HepG2 (cell line): ENCODE measurements around the gene CPA5. TPM values are rescaled to one million over a fixed set of nuclear protein-coding genes. Genes with fewer than 3 reads are reported as not detected.

Experiments
- ATAC-seq: fragments of 200-7000 bp; cut with Tn5 transposase; 3 replicates; pipeline ENCODE4 v1.9.1; 2020; ENCODE audit warnings: mild to moderate bottlenecking, moderate library complexity
- BruUV-seq: library from RNA; stranded (reverse); fragments of 400-500 nt; replicated peaks from 2 replicates; lab custom pipeline; 2021; lab: Mats Ljungman, UMichigan
- CTCF ChIA-PET: fragments of 300-600 bp; formaldehyde crosslinking; extraction: SDS; loops from one replicate; lab custom pipeline; 2021; ENCODE audit warnings: low total read pairs, inconsistent platforms, low intra/inter-chr PET ratio; lab: Yijun Ruan, JAX
- POLR2A ChIA-PET: fragments of 350-600 bp; sonication (Branson Sonifier 250); formaldehyde crosslinking; loops from one replicate; lab custom pipeline; 2020; ENCODE audit warnings: antibody characterized with exemption, inconsistent platforms; lab: Yijun Ruan, JAX
- DNase-seq: peaks from one replicate; pipeline ENCODE4 v3.0.0-alpha.2; 2015; ENCODE audit warnings: low spot score
- FAIRE-seq: peaks from 3 replicates; lab custom pipeline; 2011; peaks lifted over from hg19 to GRCh38; lab: Jason Lieb, UNC
- H2AFZ ChIP-seq: one replicate; pipeline ENCODE4 v1.6.1; 2011; ENCODE audit warnings: low read length, inconsistent platforms
- H3K27ac ChIP-seq: fragments of 300-600 bp; 3 replicates; pipeline ENCODE4 v1.8.0; 2011; ENCODE audit warnings: mixed run types, mild to moderate bottlenecking, mixed read lengths, low read length, inconsistent platforms; ENCODE audit not compliant: insufficient read depth; ENCODE audit errors: extremely low read length
- H3K27me3 ChIP-seq, 2 experiments: fragments of 200-600 bp in 1 of 2; 2 replicates in 1 of 2; 3 replicates in 1 of 2; pipeline versions ENCODE4 v1.6.0 to v1.8.0; 2011; ENCODE audit warnings: low read length in 2 of 2, mild to moderate bottlenecking in 2 of 2, moderate library complexity in 2 of 2, inconsistent platforms in 1 of 2; ENCODE audit not compliant: insufficient read depth in 2 of 2, control insufficient read depth in 1 of 2
- H3K36me3 ChIP-seq, 2 experiments: fragments of 200-600 bp in 1 of 2; replicated peaks in 1 of 2; 2 replicates in 1 of 2; 3 replicates in 1 of 2; pipeline versions ENCODE4 v1.5.1 to v1.8.0; 2011; ENCODE audit warnings: low read length in 2 of 2, inconsistent platforms in 1 of 2; ENCODE audit not compliant: insufficient read depth in 2 of 2, control insufficient read depth in 1 of 2
- H3K4me1 ChIP-seq: 2 replicates; pipeline ENCODE4 v1.5.1; 2012; ENCODE audit warnings: low read length, inconsistent platforms; ENCODE audit not compliant: insufficient read depth
- H3K4me2 ChIP-seq: 2 replicates; pipeline ENCODE4 v1.6.0; 2011; ENCODE audit warnings: low read depth, low read length, inconsistent platforms
- H3K4me3 ChIP-seq, 3 experiments: fragments of 200-600 bp in 1 of 3; sonication (generic), shearing (Covaris generic) in 1 of 3; replicated peaks in 1 of 3; 2 replicates each; pipeline ENCODE4 v1.5.1; 2011 to 2016; ENCODE audit warnings: low read length in 3 of 3, inconsistent platforms in 2 of 3, low read depth in 2 of 3, mild to moderate bottlenecking in 2 of 3, control low read depth in 1 of 3, mixed read lengths in 1 of 3; ENCODE audit not compliant: insufficient read depth in 1 of 3
- H3K79me2 ChIP-seq: one replicate; pipeline ENCODE4 v1.6.1; 2011; ENCODE audit warnings: low read length, inconsistent platforms; ENCODE audit not compliant: insufficient read depth
- H3K9ac ChIP-seq: 2 replicates; pipeline ENCODE4 v1.6.0; 2011; ENCODE audit warnings: mild to moderate bottlenecking, low read depth, low read length, inconsistent platforms; ENCODE audit not compliant: insufficient read depth
- H3K9me3 ChIP-seq: 2 replicates; pipeline ENCODE4 v1.5.1; 2012; ENCODE audit warnings: mild to moderate bottlenecking, low read length
- H4K20me1 ChIP-seq: 2 replicates; pipeline ENCODE4 v1.6.0; 2011; ENCODE audit warnings: inconsistent platforms, mild to moderate bottlenecking, low read length, moderate library complexity; ENCODE audit not compliant: insufficient read depth
- DPF2 ChIP-seq: sonication (generic); formaldehyde crosslinking; IDR thresholded peaks from 2 replicates; pipeline ENCODE4 v1.4.0; 2020; ENCODE audit warnings: mild to moderate bottlenecking, low read depth, missing genetic modification reagents, borderline replicate concordance
- HCFC1 ChIP-seq: fragments of 150-350 bp; IDR thresholded peaks from 2 replicates; pipeline ENCODE4 v1.6.1; 2014; ENCODE audit warnings: low read depth, low read length
- SAP130 ChIP-seq: IDR thresholded peaks from 2 replicates; pipeline ENCODE4 v1.6.1; 2016; ENCODE audit warnings: low read depth
- ZBTB38 ChIP-seq: sonication (generic); formaldehyde crosslinking; IDR thresholded peaks from 2 replicates; pipeline ENCODE4 v1.5.1; 2020; ENCODE audit warnings: mild to moderate bottlenecking, missing genetic modification reagents
- ZFP36 ChIP-seq: fragments of 150-350 bp; IDR thresholded peaks from 2 replicates; pipeline ENCODE4 v1.6.1; 2018; ENCODE audit warnings: borderline replicate concordance, low read length, low read depth; ENCODE audit not compliant: partially characterized antibody
- ZMAT3 ChIP-seq: sonication (generic); formaldehyde crosslinking; conservative IDR thresholded peaks from 2 replicates; pipeline ENCODE4 v1.7.0; 2021; ENCODE audit warnings: missing genetic modification reagents
- ZNF225 ChIP-seq: sonication (generic); formaldehyde crosslinking; IDR thresholded peaks from 2 replicates; pipeline ENCODE4 v1.4.0; 2020; ENCODE audit warnings: mild to moderate bottlenecking, missing genetic modification reagents
- ZNF337 ChIP-seq: sonication (generic); formaldehyde crosslinking; IDR thresholded peaks from 2 replicates; pipeline ENCODE4 v1.5.1; 2020; ENCODE audit warnings: missing genetic modification reagents, low read depth, mild to moderate bottlenecking, borderline replicate concordance
- ZNF788 ChIP-seq: sonication (generic); formaldehyde crosslinking; IDR thresholded peaks from 2 replicates; pipeline ENCODE4 v1.5.0; 2020; ENCODE audit warnings: mild to moderate bottlenecking, missing genetic modification reagents, borderline replicate concordance
- WGBS: methylation state at CpG from one replicate; pipeline ENCODE4 v1.1.6; 2017; ENCODE audit warnings: low lambda C conversion rate; 5-methylcytosine and 5-hydroxymethylcytosine counted together
- in situ Hi-C: cut with HindIII; loops from 2 replicates; pipeline ENCODE4 v1.10.0; 2017; ENCODE audit warnings: low pct_unique_long_range_greater_than_20kb; ENCODE audit not compliant: extremely low pct_ligation_motif_present
- intact Hi-C: fragments of 100-400 bp; cut with micrococcal nuclease; formaldehyde crosslinking; loops from one replicate; pipeline ENCODE4 v1.10.0; 2022; ENCODE audit not compliant: unreplicated experiment
- polyA plus RNA-seq, 8 experiments: library from polyadenylated mRNA; depleted of rRNA in 3 of 8; stranded (reverse) in 7 of 8; unstranded in 1 of 8; fragments of >200 nt; fragmentation: Illumina TruSeq in 4 of 8; extraction: Trizol in 4 of 8; gene quantifications; 2 replicates each; pipeline versions ENCODE4 v1.2.1 to v1.2.3, GENCODE V29; 2011 to 2016; ENCODE audit warnings: low read depth in 4 of 8, missing spikeins in 1 of 8, mixed read lengths in 1 of 8; ENCODE audit not compliant: insufficient read depth in 1 of 8
- total RNA-seq, 5 experiments: library from RNA; depleted of rRNA; stranded (reverse); fragments of >200 nt; fragmentation: Illumina TruSeq; extraction: Trizol; gene quantifications; 2 replicates each; pipeline ENCODE4 v1.2.3, GENCODE V29; 2016; ENCODE audit warnings: low read depth in 1 of 5
- TF ChIP-seq, protein P1 (sequence below): IDR thresholded peaks from 2 replicates; pipeline ENCODE4 v1.6.1; 2018; ENCODE audit warnings: missing genetic modification reagents, mild to moderate bottlenecking, missing compliant biosample characterization

Gene CPA5
- total and polyA plus RNA-seq, 2 of the 13 experiments (the other 11 are each of a cell fraction or from before 2014, with no cell fraction given): 0.48 TPM; not detected in 1

DNA sequence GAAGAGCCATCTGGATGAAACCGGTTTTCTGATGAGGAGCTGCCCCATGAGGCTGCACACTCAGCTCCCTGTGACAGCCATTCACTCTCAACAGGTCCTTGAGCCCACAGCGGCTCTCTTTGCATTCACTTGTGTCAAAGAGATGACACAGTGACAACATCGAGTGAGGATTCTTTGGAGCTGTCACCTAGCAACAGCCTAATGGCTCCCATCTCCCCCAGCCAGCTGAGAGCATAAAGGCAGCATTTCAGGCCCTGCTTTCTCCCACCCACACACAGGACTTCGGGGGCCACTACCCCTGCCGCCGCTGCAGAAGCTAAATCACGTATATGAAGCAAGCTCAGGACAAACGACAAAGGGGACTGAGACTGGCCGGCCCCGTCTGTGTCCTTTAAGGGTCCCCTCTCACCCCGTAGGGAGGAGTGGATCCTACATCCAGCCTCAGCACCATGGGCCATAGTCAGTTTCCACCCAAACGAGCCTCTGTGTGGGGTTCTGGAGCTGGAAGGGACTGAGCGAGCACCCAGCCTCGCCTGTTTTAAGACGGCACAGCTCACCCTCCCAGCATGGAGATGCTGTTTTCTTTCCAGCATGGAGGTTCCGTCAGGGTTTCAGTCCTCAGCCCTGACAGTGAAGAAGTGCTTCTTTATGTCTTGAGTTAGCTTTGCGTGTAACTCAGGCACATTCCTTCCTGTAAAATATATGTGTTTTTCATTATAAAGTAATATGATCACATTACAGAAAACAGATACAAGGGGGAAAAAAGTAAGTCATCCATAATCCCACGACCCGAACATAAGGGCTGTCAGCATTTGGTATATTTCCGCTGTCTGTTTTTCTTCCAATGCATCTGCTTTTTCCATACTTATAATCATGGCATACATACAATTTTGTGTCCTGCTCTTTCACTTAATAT is 46.7 kb upstream of the CPA5 start (continued):
- TF ChIP-seq ZNF225 (CRISPR knock-in tag) (no peak), ZFP36 (no peak)
- TF ChIP-seq, protein P1, sequence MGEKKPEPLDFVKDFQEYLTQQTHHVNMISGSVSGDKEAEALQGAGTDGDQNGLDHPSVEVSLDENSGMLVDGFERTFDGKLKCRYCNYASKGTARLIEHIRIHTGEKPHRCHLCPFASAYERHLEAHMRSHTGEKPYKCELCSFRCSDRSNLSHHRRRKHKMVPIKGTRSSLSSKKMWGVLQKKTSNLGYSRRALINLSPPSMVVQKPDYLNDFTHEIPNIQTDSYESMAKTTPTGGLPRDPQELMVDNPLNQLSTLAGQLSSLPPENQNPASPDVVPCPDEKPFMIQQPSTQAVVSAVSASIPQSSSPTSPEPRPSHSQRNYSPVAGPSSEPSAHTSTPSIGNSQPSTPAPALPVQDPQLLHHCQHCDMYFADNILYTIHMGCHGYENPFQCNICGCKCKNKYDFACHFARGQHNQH (CRISPR knock-in tag): no peak

DNA sequence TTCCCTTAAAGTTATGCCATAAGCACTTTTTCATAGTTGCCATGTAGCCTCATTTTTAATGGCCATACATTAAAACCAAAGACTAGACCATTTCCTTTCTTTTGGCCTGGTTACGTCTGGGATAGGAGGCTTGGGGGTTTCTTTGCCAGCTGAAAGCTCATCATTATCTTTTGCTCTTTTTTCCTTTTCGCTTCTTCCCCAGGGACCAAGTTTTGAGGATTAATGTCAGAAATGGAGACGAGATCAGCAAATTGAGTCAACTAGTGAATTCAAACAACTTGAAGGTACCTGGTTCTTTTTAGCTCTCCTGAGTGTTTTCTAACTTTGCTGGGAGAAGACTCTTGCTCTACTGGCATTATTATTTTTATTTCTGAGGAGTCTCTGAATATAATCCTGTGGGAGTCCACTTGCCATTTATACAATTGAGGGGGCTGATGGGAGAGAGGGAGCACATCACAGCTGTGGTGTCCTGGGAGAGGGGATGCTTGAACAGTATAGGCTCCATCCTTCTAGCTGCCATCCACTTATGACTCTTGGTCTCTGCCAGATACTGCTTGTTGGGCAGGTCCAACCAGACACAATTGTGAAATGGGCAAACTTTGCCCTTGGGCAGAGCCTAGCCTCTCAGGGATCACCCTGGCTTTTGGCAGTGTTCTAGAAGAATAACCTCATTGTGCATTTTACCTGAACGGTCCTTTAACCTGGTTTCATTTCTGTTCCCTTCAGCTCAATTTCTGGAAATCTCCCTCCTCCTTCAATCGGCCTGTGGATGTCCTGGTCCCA is 45.9 kb upstream of the CPA5 start:
- Histone ChIP-seq H2AFZ (no peak overlapping the region), H3K9me3 (no peaks in the 10 kb centered on the region), H3K36me3 (no peaks in the 10 kb centered on the region), H3K4me1 (no peaks in the 10 kb centered on the region), H3K4me3 (no peak overlapping the region), H3K27ac (no peak overlapping the region), H3K4me2 (no peak overlapping the region), H3K27me3 (peaks cover 1 to 20% of the 10 kb centered on the region in 2 experiments; a peak in 2 of 5 replicates), H3K9ac (no peak overlapping the region), H4K20me1 (no peaks in the 10 kb centered on the region), H3K79me2 (no peaks in the 10 kb centered on the region)
- no TSS peak for BruUV-seq
- POLR2A ChIA-PET: no interaction called here
- WGBS: 28% methylated on average over 5 of the region's 5 CpGs
- ATAC-seq: no peak
- in situ Hi-C loops (no loop called here), intact Hi-C loops (no loop called here)
- FAIRE-seq: no peak
- DNase-seq: no peak
- TF ChIP-seq DPF2 (CRISPR knock-in tag) (no peak), ZMAT3 (CRISPR knock-in tag) (no peak), SAP130 (CRISPR knock-in tag) (no peak), ZNF788 (CRISPR knock-in tag) (no peak), ZNF337 (CRISPR knock-in tag) (no peak), HCFC1 (no peak), ZBTB38 (no peak)
- CTCF ChIA-PET: no interaction called here
